Diencephalon (tissue), 1 donor: ENCODE data around the gene WEE2. TPM values are rescaled to one million over a fixed set of nuclear protein-coding genes. Genes with fewer than 3 reads are reported as not detected.

Experiments
- small RNA-seq: library from RNA; depleted of rRNA; stranded (forward); fragments of <200 nt; gene quantifications from one replicate; pipeline ENCODE3, GENCODE V24; 2014
- total RNA-seq: library from RNA; depleted of rRNA; stranded (reverse); fragments of >200 nt; gene quantifications from one replicate; pipeline ENCODE4 v1.2.3, GENCODE V29; 2014

The WEE2 gene
- 0.23 TPM for total RNA-seq

DNA sequence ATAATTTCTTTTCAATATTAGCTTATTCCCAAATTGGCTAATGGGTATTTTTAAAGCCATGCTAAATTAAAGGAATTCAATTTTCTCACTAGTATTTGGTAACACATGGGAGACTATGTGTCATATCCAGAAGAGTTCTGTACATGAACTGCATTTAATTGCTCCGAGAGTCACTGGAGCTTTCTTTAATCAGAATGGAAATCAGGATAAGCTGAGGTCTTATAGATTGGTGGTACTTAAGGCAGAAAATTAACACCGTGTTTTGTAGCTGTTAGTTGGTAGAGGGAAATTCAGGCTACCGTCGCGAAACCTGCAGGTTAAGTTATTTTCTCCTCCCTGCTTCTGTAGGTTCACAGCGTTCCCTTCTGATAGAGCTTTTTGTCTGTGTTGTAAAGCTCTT, at the start of gene WEE2:
TSS of gene WEE2 (plus strand) at position 3 of the 400 bp plus-strand sequence. CDS start 406 bp downstream, outside the sequence.

DNA sequence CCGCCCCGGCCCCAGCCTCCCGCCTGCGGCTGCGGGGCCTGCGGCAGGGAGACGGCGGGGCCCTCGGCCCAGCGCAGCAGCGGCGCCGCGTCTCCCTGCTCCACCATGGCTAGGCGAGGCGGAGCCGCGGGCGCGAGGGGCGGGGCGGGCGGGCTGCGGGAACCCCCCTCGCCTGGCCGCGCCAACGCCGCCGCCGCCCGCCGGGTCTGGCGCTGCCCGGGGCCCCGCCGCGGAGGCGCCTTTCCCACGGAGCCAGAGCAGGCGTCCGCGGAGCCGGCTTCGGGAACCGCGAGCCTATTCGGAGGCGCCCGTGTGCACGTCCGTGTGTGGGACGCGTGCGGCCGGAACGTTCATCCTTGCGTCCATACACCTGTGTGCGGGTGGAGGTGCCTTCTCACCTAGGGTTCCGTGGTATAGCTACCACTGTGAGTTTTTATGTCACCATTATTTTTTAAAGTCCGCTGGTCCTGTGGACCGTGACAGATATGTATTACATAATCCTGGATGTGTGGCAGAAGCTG, 6.0 kb upstream of the WEE2 start, which contains the start of gene DENND11:
TSS of gene DENND11 (minus strand) at position 120 of the 521 bp plus-strand sequence. CDS start at position 107, 13 bp downstream.

GRCh38 chr7:141737836-141738591, 29.9 kb downstream of the WEE2 start, which contains the start of gene SSBP1:
Gene SSBP1, plus strand, starts transcription at chr7:141738358. Its CDS starts 809 bp downstream, at chr7:141739167.

GRCh38 chr7:141763797-141764196, 55.6 kb downstream of the WEE2 start, which contains the start of gene TAS2R3:
Gene TAS2R3, plus strand, starts transcription at chr7:141764097. Its CDS starts 62 bp downstream, at chr7:141764159.

DNA sequence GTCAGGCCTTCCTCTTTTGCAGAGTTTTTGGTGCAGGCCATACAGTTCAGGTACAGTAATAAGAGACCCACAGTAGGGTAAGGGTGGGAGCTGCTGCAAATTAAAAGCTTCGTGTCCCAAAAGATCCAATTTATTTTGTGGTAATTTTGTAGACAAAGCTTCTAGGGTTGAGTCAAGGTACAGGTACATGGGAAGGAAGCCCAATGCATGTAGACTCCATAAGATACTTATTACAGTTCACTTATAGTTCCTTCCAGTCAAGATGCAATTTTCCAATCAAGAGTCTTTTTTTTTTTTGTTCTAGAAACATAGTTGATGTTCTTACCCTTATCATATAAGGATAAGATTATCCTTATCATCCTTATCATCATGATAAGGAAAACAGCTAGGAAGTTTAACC, 68.2 kb downstream of the WEE2 start, which contains the start of gene TAS2R4:
TSS of gene TAS2R4 (plus strand) at position 301 of the 400 bp plus-strand sequence. CDS start 1,815 bp downstream, outside the sequence.

Small RNA genes lying within 50 kb of the gene (small RNA-seq; reads per million reads assigned to genes)
- gene RNU1-82P: not detected

Other genes starting within 250 kb of the WEE2 start
- gene AGK, start 156.9 kb upstream of the WEE2 start, total RNA-seq: 53.7 TPM
- 35.3 TPM for gene DENND11, start 6.2 kb upstream of the WEE2 start, total RNA-seq
- 87.2 TPM for gene SSBP1, start 30.0 kb downstream of the WEE2 start, total RNA-seq
- 4.6 TPM for gene TAS2R3, start 55.7 kb downstream of the WEE2 start, total RNA-seq
- gene TAS2R4, start 68.3 kb downstream of the WEE2 start, total RNA-seq: 4.4 TPM
- gene TAS2R5, start 81.9 kb downstream of the WEE2 start, total RNA-seq: 1.8 TPM
- gene PRSS37, start 133.1 kb downstream of the WEE2 start, total RNA-seq: not detected
- 0.23 TPM for gene OR9A4, start 208.0 kb downstream of the WEE2 start, total RNA-seq
- under 0.01 TPM for gene CLEC5A, start 238.6 kb downstream of the WEE2 start, total RNA-seq